PC-9 (cell line): ENCODE results near the gene DOHH.

Experiments
- CTCF ChIP-seq: fragments of 200-600 bp; sonication (generic); conservative IDR thresholded peaks from 2 replicates; pipeline ENCODE4 v1.6.1; 2017; ENCODE audit warnings: mixed run types, antibody characterized with exemption, mild to moderate bottlenecking, moderate library complexity
- EZH2 ChIP-seq: fragments of 200-600 bp; sonication (generic); IDR thresholded peaks from 2 replicates; pipeline ENCODE4 v1.8.0; 2017; ENCODE audit warnings: antibody characterized with exemption, low read depth

DNA sequence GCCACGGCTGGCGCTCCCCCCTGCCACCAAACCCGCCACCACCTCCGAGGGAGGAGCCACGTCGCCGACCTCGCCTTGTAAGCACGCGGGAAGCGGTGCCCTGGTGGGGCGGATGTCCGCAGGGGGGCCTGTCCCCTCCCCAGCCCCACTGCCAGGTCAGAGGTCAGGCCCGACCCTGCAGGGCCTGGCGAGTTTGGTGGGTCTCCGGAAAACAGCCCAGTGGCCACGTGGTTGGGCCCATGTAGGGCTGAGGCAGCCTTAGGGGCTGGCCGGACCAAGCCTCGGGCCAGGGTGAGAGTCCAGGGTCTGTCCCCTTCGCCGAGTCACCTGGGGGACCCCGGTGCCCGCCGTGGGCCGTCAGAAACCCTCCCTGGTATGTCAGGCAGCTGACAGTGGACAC lies 46.6 kb downstream of the DOHH start:
- no peak for TF ChIP-seq CTCF
- no peak for TF ChIP-seq EZH2
